Kidney glomerular epithelial cell (primary cell): ENCODE data around the gene MB21D2.

Experiments used
- DNase-seq: peaks from one replicate; lab custom pipeline; 2025; lab: John Stamatoyannopoulos, UW

MB21D2 gene

DNA sequence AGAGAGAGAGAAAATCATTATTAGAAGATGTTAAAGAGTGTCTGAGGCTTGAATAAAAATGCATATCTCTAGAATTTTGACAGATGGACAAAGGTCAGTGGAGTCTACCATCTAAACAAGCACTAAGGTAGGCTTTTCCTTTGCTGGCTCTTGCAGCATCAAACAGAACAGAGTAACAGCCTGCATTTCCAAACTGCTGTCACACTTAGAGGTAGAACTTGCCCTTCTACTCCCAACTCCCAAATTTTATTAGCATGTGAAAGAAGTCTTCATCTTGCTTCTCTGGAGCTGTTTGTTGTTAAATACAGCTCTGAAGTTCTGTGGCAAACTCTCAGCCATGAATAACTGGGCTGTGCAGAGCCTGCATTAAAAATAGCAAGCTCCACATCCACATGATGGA is 4.1 kb upstream of the MB21D2 start:
- DNase-seq: no peak

- no peak for DNase-seq
Observed at GRCh38 chr3:192920411-192920810, 2.8 kb upstream of the MB21D2 start.

GRCh38 chr3:192919901-192920300 is 2.2 kb upstream of the MB21D2 start:
- DNase-seq: no peak

GRCh38 chr3:192918275-192918588 is 576 bp upstream of the MB21D2 start:
- no peak for DNase-seq

DNA sequence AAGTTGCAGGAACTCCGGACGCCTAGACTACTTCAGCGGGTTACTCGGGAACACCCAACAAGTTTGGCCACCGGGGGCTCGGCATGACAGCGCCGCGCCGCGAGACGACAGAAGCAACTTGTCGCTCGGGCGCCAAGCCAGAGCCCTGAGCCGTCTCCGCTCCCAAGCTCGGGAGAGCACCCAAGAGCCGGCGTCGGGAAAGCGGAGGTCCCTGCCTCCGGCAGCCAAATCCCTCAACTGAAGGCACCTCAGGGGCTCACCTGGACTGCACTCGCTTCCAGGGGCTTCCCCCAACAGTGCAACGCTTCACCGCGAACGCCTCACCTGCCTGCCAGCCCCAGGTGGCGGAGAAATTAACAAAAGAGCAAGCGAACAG is 640 bp downstream of the MB21D2 start:
- no peak for DNase-seq

GRCh38 chr3:192916371-192917027 is 1.2 kb downstream of the MB21D2 start:
- peak; percentile 56 for DNase-seq

- peak; percentile 37 for DNase-seq
Observed at GRCh38 chr3:192915722-192916121, 1.9 kb downstream of the MB21D2 start.

DNA sequence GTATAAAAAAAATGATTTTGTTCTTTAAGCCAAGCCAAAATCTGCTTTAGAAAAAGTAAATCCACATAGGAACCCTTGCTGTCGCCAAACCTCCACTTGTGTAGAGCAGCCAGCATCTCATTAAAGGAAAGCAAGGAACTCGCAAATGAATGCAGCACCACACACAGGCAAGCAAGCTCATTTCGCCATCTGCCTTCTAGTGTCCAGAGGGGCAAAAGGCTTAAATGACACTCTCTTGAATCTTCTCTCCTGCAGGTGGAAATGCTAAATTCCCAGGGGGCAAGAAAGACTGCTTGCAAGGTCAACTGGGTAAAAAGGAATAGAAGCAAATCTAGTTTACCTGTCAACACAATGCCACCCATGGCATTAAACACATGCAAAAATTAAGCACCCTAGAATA is 2.4 kb downstream of the MB21D2 start:
- peak; percentile 36 for DNase-seq

DNA sequence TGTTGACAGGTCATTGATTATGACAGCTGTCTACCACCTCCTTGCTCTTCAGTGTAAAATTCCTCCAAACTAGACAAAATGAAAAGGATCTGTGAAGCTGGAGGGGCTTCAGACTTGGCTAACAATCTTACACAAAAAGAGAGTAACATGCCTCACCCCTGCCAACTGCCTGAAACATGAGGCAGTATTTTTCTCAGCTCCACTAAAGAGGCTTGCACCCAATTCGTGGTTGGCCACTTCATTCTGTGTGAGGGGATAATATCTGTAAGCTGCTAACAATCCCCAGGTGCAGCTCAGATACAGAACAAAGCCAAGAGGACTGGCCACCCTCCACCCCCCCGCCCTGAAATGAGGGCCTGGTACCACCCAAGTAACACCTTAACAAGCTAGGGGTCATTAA is 2.8 kb downstream of the MB21D2 start:
- no peak for DNase-seq

DNA sequence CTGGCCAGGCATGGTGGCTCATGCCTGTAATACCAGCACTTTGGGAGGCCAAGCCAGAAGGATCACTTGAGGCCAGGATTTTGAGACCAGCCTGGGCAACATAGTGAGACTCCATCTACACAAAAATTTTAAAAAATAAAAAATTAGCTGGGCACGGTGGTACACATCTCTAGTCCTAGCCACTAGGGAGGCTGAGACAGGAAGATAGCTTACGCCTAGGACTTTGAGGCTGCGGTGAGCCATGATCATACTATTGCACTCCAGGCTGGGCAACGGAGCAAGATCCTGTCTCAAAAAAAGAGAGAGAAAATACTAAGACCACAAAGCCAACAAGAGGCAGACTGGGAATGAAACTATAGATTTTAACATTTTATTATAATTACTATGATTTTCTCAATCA is 4.1 kb downstream of the MB21D2 start:
- no peak for DNase-seq

DNA sequence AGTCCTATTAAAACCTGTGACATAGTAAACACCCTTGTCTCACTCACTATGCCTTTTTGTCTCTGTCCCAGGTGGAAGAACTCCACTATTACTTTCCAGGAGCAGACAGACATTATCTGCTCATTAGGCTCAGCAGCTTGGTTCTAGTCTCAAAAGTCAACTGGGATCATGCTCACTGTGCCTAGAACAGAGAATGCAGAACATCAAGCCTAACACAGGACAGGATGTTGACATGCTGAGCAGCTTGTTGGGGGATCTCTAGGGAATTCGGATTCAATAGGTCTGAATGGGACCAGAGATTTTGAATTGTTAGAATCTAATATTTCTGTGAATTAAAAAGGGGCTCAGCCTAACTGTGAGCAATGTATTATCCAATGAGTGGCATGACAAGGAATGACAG is 6.4 kb downstream of the MB21D2 start:
- DNase-seq: no peak

DNA sequence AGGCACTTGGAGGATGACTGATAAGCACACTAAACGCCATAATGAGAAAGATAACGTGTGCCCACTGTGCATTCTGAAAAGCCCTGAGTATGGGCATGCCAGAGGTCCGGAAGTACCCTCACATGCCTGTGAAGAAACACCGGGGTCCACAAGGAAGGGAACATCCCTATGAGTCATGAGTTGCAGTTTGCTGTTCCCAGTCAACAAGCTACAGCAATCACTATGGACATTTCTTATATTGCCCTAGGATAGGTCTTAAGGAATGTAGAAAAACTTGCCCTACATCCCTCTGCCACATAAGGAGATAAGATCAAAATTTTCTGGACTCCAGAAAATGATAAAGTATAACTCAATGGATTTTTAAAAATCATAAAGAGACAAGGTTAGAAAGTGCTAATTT is 9.9 kb downstream of the MB21D2 start:
- no peak for DNase-seq

- no peak for DNase-seq
Observed at GRCh38 chr3:192906940-192907339, 10.7 kb downstream of the MB21D2 start.

- no peak for DNase-seq
Observed at GRCh38 chr3:192905980-192906678, 11.5 kb downstream of the MB21D2 start.

- DNase-seq: no peak
Observed at GRCh38 chr3:192904632-192905289, 12.9 kb downstream of the MB21D2 start.

DNA sequence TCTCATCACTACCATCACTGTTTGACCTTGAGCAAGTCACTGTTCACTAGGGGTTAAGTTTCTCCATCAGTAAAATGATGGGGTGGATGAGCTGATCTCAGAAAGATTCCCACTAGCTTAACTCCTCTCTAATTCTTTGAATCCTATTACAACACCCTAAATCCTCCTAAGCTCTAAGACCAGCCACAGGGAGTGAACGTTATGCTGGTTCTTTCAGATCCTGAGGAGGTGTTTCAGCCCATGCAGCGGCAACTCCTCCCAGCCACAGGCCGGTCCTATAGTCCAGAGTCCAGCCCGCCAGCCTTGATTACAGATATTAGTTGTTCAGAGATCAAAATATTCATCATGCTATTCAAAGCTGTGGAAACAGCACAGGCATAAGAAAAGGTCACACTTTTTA is 15.1 kb downstream of the MB21D2 start:
- no peak for DNase-seq

DNA sequence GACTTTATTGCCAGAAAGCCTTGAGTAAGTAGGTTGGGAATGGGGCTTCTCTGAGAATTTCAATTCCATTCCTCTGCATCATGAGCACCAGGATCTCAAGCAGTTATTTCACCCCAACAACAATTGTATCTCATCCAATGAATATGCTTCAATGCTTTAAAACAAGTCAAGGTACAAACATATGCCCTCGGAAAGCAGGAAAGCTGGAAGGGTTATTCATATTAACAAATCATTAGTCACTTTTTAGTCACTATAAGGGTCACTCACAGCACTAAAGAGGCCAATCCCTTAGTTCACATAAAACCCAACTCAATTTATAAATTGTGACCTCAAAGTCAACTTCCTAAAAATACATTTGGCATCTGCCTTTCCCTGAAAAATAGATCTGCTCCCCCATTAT is 16.2 kb downstream of the MB21D2 start:
- peak; percentile 88 for DNase-seq

DNA sequence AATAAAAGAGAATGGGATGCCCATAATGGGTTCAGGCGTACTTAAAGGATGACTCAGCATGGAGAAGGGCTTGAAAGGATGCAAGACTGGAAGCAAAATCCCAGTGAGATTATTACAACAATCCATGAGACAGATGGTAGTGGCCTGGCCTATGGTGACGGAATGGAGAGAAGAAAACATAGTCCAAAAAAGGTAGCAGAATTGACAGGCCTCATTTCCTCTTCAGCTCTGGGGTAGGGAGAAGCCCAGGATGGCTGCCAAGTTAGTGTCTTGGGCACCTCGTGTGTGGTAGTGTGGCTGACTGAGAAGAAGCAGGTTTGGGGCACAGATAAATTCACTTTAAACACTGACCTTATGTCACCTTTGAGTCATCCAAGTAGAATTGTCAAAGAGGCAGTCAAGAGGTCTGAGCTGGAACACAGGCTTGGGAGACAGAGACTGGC is 18.1 kb downstream of the MB21D2 start:
- peak; percentile 38 for DNase-seq

DNA sequence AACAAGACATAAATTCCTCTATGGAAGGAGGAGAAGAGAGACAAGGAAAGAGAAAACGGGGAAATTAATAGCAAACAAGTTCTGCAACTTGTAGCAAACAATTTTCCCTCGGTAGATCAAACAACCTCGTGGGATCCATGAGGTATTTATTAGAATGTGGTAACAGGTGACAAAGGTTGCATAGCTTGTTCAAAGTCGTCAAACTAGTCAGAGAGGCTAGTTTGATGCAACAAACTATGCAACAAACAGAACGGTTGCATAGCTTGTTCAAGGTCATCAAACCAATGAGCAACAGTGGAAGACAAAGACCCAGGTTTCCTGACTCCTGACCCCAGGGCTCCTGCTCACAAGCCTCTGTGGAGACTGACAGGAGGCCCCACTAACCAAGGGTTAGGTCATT is 20.7 kb downstream of the MB21D2 start:
- no peak for DNase-seq

DNA sequence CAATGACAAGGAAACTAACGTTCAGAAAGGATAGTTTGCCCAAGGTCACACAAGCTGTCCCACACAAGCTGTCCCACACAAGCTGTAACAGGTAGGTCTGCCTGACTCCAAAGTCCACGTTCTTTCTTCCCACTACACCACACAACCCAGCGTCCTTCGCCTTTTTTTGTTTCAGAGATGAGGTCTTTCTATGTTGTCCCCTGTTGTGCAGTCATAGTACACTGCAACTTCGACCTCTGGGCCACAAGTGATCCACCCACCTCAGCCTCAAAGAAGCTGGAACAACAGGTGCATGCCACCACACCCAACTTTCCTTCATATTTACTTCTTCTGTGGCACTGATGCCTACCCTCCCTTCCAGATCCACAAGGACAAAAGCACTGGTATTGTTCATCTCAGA is 21.4 kb downstream of the MB21D2 start:
- no peak for DNase-seq

- DNase-seq: no peak
Observed at GRCh38 chr3:192894676-192895075, 23.0 kb downstream of the MB21D2 start.

DNA sequence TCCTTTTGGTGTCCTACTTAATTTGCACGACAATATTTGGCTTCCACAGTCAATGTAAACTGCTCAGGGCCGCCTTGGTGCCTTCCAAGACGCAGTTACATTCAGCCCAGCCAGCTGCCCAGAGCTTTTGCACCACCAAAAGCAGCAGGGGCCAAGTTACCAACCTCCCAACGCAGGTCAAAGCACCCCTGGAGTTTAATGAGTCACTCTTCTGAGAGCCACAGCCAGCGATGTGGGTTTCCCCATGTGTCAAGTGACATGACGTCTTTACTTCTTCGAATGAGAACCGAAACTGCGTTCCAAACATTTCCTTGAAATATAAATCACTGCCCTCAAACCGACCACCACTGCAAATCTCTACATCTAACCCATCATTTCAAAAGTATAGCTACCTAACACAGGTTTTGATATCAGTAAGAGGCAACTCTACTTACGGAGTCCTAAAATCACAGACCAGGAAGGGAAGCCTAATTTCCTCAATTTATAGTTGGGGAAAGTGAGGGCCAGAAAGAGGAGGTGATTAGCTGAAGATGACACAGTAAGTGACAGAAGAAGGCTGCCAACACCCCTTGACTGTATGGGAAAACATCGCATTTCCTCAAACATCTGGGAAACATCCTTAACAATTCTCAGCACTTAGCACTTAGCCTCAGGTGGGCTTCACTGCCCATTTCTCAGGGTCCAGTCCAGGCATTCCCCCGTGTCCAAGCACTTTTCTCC is 24.5 kb downstream of the MB21D2 start:
- peak; percentile 41 for DNase-seq
